Mesothelial cell of epicardium (in vitro differentiated cells): ENCODE results near the gene UBR2. TPM values are rescaled to one million over a fixed set of nuclear protein-coding genes. Genes with fewer than 3 reads are reported as not detected.

ENCODE experiments used
- DNase-seq, 2 experiments: peaks; one replicate each; pipeline ENCODE4 v3.0.0; 2021; ENCODE audit warnings: low spot score in 2 of 2; ENCODE audit not compliant: unreplicated experiment in 2 of 2
- H3K27ac Mint-ChIP-seq: 2 replicates; pipeline ENCODE4 v1.8.0; 2021; ENCODE audit warnings: mixed read lengths
- H3K27me3 Mint-ChIP-seq: 2 replicates; pipeline ENCODE4 v1.8.0; 2021; ENCODE audit warnings: low read depth, mixed read lengths
- H3K36me3 Mint-ChIP-seq: 2 replicates; pipeline ENCODE4 v1.8.0; 2021; ENCODE audit warnings: mixed read lengths
- H3K4me1 Mint-ChIP-seq: 2 replicates; pipeline ENCODE4 v1.8.0; 2021; ENCODE audit warnings: mixed read lengths
- H3K4me3 Mint-ChIP-seq: 2 replicates; pipeline ENCODE4 v1.8.0; 2021; ENCODE audit warnings: mild to moderate bottlenecking, moderate library complexity, mixed read lengths
- H3K9me3 Mint-ChIP-seq: 2 replicates; pipeline ENCODE4 v1.8.0; 2021; ENCODE audit warnings: mixed read lengths
- total RNA-seq: library from RNA; stranded (reverse); gene quantifications from 3 replicates; pipeline ENCODE4 v1.2.1, GENCODE V29; 2021
- TF ChIP-seq, protein P1 (sequence below): fragments of 200-600 bp; sonication (generic); IDR thresholded peaks from one replicate; pipeline ENCODE4 v1.5.0; 2021; ENCODE audit warnings: antibody characterized with exemption; ENCODE audit not compliant: unreplicated experiment

UBR2 gene
- total RNA-seq, 1 donor from 2014 or later = 26.8 TPM

DNA sequence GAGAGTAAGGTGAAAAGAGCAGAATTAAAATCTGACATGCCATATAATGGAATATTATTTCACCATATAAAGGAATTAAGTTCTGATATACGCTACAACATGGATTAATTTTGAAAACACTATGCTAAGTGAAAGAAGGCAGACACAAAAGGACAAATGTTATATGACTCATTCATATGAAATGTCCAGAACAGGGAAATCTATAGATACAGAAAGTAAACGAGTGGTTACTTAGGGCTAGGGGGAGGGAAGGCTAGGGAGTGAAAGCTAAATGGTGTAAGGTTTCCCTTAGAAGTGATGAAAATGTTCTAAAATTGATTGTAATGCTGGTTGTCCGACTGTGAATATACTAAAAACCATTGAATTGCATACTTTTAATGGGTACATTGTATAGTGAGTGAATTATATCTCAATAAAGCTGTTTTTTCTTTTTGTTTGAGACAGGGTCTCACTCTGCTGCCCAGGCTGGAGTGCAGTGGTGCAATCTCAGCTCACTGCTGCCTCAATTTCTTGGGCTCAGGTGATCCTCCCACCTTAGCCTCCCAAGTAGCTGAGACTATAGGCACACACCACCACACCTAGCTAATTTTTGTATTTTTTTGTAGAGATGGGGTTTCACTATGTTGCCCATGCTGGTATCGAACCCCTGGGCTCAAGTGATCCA, 150.4 kb downstream of the UBR2 start:
- H3K36me3 Mint-ChIP-seq = no peaks in the 10 kb centered on the region
- TF ChIP-seq, protein P1, sequence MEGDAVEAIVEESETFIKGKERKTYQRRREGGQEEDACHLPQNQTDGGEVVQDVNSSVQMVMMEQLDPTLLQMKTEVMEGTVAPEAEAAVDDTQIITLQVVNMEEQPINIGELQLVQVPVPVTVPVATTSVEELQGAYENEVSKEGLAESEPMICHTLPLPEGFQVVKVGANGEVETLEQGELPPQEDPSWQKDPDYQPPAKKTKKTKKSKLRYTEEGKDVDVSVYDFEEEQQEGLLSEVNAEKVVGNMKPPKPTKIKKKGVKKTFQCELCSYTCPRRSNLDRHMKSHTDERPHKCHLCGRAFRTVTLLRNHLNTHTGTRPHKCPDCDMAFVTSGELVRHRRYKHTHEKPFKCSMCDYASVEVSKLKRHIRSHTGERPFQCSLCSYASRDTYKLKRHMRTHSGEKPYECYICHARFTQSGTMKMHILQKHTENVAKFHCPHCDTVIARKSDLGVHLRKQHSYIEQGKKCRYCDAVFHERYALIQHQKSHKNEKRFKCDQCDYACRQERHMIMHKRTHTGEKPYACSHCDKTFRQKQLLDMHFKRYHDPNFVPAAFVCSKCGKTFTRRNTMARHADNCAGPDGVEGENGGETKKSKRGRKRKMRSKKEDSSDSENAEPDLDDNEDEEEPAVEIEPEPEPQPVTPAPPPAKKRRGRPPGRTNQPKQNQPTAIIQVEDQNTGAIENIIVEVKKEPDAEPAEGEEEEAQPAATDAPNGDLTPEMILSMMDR = no peak
- no peak overlapping the region for H3K27ac Mint-ChIP-seq
- H3K4me3 Mint-ChIP-seq = no peak overlapping the region
- H3K27me3 Mint-ChIP-seq = no peaks in the 10 kb centered on the region
- no peaks in the 10 kb centered on the region for H3K4me1 Mint-ChIP-seq
- H3K9me3 Mint-ChIP-seq = peaks cover 9% of the 10 kb centered on the region
- DNase-seq = no peak

DNA sequence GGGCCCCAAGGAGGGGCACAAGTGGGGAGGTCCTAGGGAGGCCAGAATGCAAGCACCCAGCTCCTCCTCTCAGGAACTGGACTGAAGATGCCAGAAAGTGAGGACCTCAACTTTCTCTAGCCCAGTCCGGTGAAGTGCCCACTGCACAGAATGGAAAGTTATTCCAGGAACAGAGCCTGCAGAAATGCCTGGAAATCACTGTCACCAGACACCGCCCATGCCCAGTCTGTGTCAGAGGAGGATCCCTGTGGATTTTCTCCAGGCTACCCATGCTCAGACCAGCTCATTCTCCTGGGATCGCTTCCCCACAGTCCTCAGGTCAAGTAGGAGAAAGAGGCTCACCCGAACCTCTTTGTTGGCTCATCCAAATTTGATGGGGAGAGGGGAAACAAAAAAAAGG, 152.0 kb downstream of the UBR2 start:
- no peaks in the 10 kb centered on the region for H3K4me1 Mint-ChIP-seq
- H3K36me3 Mint-ChIP-seq = no peaks in the 10 kb centered on the region
- H3K27ac Mint-ChIP-seq = no peak overlapping the region
- H3K9me3 Mint-ChIP-seq = peaks cover 6% of the 10 kb centered on the region
- H3K27me3 Mint-ChIP-seq = peaks cover 9% of the 10 kb centered on the region
- no peak overlapping the region for H3K4me3 Mint-ChIP-seq
- TF ChIP-seq, protein P1 = no peak
- no peak for DNase-seq

GRCh38 chr6:42720739-42721138, 156.9 kb downstream of the UBR2 start:
- no peaks in the 10 kb centered on the region for H3K36me3 Mint-ChIP-seq
- no peak overlapping the region for H3K27ac Mint-ChIP-seq
- no peaks in the 10 kb centered on the region for H3K9me3 Mint-ChIP-seq
- H3K4me1 Mint-ChIP-seq = no peaks in the 10 kb centered on the region
- H3K27me3 Mint-ChIP-seq = peaks cover 22% of the 10 kb centered on the region
- DNase-seq = no peak
- H3K4me3 Mint-ChIP-seq = no peak overlapping the region
- TF ChIP-seq, protein P1 = no peak

DNA sequence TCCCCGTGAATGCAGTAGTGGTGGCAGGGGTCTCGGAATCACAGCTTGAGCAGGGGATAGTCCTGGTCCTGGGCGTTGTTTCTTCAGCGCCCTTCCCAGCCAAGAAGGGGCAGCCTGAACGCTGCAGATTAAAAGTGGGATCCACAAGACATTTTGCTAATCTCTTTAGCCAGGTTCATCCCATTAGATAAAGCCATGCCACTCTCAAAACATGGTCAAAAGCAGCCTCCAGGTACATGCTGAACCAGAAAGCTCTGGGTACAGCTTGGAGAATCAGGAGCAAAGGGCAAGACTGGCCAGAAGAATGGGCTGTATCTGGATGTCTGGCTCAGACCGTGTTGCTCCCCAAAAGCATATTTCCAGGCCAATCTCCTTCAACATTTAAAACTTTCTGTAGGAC, 158.7 kb downstream of the UBR2 start, which contains the start of gene PRPH2:
Gene PRPH2 (minus strand): TSS at position 101 of the 400 bp plus-strand sequence. CDS start 263 bp downstream, outside the sequence.
- Mint-ChIP-seq H3K4me1 (no peaks in the 10 kb centered on the region), H3K36me3 (no peaks in the 10 kb centered on the region), H3K27me3 (peaks cover 22% of the 10 kb centered on the region), H3K27ac (no peak within 1 kb of the TSS), H3K9me3 (no peaks in the 10 kb centered on the region), H3K4me3 (no peak within 1 kb of the TSS)
- TF ChIP-seq, protein P1 = no peak
- DNase-seq = no peak

DNA sequence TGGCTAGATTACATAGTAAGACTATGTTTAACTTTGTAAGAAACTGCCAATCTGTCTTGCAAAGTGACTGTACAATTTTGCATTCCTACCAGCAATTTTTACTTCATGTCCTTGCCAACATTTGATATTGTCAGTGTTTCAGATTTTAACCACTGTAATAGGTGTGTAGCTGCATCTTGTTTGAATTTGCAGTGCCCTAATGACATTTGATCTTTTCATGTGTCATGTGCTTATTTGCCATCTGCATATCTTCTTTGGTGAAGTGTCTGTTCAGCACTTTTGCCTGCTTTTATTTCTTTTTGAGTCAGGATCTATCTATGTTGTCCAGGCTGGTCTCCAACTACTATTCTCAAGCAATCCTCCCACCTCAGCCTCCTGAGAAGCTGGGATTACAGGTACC, 161.0 kb downstream of the UBR2 start:
- H3K4me3 Mint-ChIP-seq = no peak overlapping the region

More for the DNA sequence above, 161.0 kb downstream of the UBR2 start:
- H3K36me3 Mint-ChIP-seq = no peaks in the 10 kb centered on the region
- no peak for DNase-seq
- H3K9me3 Mint-ChIP-seq = no peaks in the 10 kb centered on the region
- TF ChIP-seq, protein P1 = no peak
- no peak overlapping the region for H3K27ac Mint-ChIP-seq
- H3K4me1 Mint-ChIP-seq = no peaks in the 10 kb centered on the region
- peaks cover 21% of the 10 kb centered on the region for H3K27me3 Mint-ChIP-seq
